ENCODE data around the gene RGS3. TPM values are rescaled to one million over a fixed set of nuclear protein-coding genes. Genes with fewer than 3 reads are reported as not detected.

Gene RGS3
- total RNA-seq, 4 donors from 2014 or later = 10.5 to 18.2 (median 12.8) TPM

DNA sequence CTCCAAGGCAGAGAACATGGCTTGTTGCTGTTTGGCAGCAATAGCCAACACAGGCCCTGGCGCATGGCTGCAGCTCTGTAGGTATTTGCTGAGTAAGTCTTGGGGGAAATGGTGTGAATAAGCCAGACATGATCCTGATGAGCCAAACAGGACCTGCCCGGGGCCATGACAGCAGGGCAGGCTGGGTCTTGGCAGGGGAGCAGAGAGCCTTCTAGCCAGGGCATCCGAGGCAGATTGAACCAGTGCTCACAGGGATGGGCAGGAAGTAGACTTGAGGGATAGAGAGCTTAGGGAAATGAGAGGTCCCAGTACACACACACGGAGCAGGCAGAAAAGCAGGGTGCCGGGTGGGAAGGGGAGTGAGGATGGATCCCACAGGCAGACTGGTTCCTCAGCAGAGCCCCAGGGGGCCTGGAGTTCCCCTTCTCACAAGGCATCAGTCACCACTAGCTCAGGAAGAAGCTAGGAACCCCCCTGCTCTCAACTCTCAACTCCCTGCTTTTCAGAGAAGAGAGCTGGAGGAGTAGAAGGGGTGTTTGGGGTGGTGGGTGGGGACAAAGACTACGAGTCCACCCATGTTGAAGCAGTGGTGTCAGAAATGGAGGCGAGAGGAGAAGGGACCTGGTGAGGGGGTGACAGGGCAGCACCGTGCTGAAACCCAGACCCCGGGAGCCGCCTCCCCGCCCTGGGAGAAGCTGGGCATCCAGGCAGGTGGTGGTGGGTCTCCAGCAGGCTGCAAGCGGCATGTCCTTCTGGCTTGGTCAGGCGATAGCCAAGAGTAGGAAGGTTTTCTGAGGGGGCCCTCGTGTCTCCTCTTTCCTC lies 111.1 kb downstream of the RGS3 start:
- WGBS, 2 donors = 69% methylated on average over 14 of the region's 14 CpGs
- peak in 1 of 2 donors; percentile 86 for DNase-seq (ENCODE audit: low spot score in 2 of 2)
- intact Hi-C loops (cut with DNase I; ENCODE audit: low total_unique reads) = no loop called here
- H3K4me3 ChIP-seq (ENCODE audit: low read depth, poor library complexity, severe bottlenecking) = no peak overlapping the region
- TF ChIP-seq, protein P1, sequence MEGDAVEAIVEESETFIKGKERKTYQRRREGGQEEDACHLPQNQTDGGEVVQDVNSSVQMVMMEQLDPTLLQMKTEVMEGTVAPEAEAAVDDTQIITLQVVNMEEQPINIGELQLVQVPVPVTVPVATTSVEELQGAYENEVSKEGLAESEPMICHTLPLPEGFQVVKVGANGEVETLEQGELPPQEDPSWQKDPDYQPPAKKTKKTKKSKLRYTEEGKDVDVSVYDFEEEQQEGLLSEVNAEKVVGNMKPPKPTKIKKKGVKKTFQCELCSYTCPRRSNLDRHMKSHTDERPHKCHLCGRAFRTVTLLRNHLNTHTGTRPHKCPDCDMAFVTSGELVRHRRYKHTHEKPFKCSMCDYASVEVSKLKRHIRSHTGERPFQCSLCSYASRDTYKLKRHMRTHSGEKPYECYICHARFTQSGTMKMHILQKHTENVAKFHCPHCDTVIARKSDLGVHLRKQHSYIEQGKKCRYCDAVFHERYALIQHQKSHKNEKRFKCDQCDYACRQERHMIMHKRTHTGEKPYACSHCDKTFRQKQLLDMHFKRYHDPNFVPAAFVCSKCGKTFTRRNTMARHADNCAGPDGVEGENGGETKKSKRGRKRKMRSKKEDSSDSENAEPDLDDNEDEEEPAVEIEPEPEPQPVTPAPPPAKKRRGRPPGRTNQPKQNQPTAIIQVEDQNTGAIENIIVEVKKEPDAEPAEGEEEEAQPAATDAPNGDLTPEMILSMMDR (IDR thresholded peaks at IDR 0.05) = no peak
- no peak for TF ChIP-seq POLR2A (IDR thresholded peaks at IDR 0.05)

DNA sequence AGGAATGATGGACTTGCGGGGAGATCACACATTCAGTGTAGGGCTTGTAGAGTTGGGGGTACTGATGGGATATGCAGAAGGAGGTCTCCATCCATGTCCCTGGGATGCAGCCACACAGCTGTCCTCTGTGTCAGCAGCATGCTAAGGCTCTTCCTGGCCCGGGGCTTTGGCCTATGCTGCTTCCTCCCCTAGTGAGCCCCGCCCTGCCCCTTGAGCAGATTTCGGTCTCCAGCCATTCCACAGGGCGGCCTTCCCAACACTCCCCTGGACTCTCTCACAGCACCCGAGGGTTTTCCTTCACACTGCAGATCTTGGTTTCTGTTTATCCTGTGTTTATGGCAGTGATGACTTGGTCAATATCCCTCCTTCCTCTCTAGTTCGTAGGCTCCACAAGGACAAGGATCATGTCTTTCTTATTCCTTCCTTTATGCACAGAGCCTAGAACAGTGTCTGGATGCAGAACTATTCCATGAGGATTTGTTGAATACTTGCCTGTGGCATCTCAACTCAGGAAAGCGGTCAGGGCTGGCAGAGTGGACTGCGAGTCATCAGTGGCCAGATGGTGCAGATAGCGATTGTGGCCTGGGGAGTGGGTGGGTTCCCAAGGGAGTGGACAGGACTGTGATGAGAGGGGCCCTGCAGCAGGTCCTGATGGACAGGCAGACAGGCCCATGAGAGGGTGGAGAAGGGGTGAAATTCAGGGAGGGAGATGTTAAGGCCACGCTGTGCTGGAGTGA lies 114.2 kb downstream of the RGS3 start:
- intact Hi-C loops (cut with DNase I; ENCODE audit: low total_unique reads) = no loop called here
- 46 to 52% methylated on average over 11 of the region's 11 CpGs for WGBS, 2 donors
- TF ChIP-seq, protein P1 (IDR thresholded peaks at IDR 0.05) = no peak
- no peak overlapping the region for H3K4me3 ChIP-seq (ENCODE audit: low read depth, poor library complexity, severe bottlenecking)
- DNase-seq (ENCODE audit: low spot score in 2 of 2) = no peak

DNA sequence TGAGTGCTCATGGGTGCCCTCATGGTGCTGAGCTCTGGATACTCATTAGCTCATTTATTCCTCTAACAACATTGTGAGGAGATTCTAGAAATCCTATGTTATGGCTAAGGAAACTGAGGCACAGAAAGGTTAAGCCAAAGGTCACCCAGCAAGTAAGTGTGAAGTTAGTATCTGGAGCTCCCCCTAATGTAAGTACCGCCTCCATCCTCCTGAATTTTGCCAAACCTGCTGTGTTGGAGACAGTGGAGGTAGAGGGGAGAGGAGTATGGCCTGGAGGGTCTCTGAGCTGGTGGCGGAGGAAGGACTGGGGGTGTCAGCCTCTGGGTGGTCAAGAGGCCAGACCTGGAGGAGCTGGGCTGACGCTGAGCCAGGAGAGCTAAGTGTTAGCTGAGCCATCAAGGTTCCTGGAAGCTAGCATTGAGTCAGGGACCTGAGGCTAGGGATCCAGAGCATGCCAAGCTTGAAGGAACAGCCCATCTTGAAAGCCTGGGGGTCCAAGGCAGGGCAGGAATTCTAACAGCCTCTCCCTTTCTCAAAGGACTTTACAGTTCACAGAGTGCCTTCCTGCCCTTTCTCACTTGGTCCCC lies 114.8 kb downstream of the RGS3 start:
- TF ChIP-seq, protein P1 (IDR thresholded peaks at IDR 0.05) = no peak
- TF ChIP-seq POLR2A (IDR thresholded peaks at IDR 0.05) = no peak
- DNase-seq (ENCODE audit: low spot score in 2 of 2) = no peak
- no peak overlapping the region for H3K4me3 ChIP-seq (ENCODE audit: low read depth, poor library complexity, severe bottlenecking)
- 89 to 92% methylated on average over 3 of the region's 3 CpGs for WGBS, 2 donors
- intact Hi-C loops (cut with DNase I; ENCODE audit: low total_unique reads) = no loop called here

DNA sequence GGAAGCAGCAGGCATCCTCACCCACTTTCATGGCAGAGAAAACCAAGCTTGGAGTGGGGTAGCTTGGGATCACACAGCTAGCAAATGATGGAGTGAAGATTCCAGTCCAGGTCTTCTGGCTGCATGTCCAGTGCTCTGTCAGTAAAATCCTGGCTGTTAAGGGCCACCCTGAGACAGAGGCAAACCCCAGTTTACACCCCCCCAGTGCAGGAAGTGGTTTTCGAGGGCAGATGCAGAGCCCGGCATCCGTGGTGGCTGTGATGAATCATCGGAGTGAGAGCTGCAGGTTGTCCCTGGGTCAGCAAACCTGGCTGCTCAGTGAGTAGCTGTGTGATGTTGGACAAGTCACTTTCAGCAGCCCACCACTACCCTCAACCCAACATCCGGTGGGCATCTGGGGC lies 115.4 kb downstream of the RGS3 start:
- 19 to 63% methylated on average over 1 to 5 of the region's 5 CpGs for WGBS, 2 donors
- DNase-seq (ENCODE audit: low spot score in 2 of 2) = no peak
- intact Hi-C loops (cut with DNase I; ENCODE audit: low total_unique reads) = no loop called here
- no peak for TF ChIP-seq POLR2A (IDR thresholded peaks at IDR 0.05)
- TF ChIP-seq, protein P1 (IDR thresholded peaks at IDR 0.05) = no peak
- H3K4me3 ChIP-seq (ENCODE audit: low read depth, poor library complexity, severe bottlenecking) = no peak overlapping the region

DNA sequence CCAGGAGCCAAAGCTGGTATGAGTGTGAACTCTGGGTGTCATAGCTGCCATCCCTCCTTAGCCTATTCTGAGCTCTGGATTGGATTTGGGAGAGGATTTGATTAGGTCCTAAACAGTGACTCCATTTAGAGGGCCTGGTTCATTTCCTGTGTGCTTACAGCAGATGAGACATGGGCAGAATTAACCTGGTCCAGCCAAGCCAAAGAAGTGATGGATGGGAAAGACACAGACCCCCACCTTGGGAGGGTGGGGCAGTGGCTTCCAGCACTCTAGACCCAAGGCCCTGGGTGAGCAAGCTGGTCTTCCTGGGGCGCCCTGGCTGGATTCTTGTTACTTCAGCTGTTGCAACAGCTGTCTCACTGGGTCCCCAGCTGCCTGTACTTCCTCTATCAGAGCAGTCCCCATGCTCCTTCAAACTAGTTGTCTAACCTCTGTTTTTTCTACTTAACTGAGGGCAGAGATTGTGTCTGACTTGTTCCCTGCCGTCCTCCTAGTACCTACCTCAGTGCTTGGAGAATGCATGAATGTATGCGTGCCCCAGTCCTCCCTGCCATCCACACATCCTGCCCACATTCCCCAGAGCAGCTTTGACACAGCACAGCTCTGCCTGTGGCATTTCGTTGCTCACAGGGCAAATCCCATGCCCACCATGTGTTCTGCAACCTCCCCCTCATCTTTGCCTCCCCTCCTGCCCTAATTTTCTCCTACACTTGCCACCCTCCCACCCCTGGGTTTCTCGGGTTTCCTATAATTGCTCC lies 115.9 kb downstream of the RGS3 start:
- WGBS, 2 donors = 49 to 56% methylated on average over 5 of the region's 5 CpGs
- no peak for TF ChIP-seq POLR2A (IDR thresholded peaks at IDR 0.05)
- TF ChIP-seq, protein P1 (IDR thresholded peaks at IDR 0.05) = no peak
- no peak for DNase-seq (ENCODE audit: low spot score in 2 of 2)
- H3K4me3 ChIP-seq (ENCODE audit: low read depth, poor library complexity, severe bottlenecking) = no peak overlapping the region
- intact Hi-C loops (cut with DNase I; ENCODE audit: low total_unique reads) = no loop called here
